Transverse colon (tissue), 4 donors: ENCODE measurements around the gene CACNB2. TPM values are rescaled to one million over a fixed set of nuclear protein-coding genes. Genes with fewer than 3 reads are reported as not detected.

ENCODE experiments used
- DNase-seq: peaks from one replicate; pipeline ENCODE4 v3.0.0-alpha.2; 2019
- H3K27ac ChIP-seq, 4 donors: fragments of 200-600 bp; sonication (generic); 2 replicates each; pipeline ENCODE4 v1.5.1; 2016 to 2018; ENCODE audit warnings: inconsistent platforms in 4 of 4
- H3K27me3 ChIP-seq: fragments of 200-600 bp; sonication (generic); 2 replicates; pipeline ENCODE4 v1.5.1; 2017; ENCODE audit warnings: inconsistent platforms
- H3K36me3 ChIP-seq, 4 donors: fragments of 200-600 bp; sonication (generic); 2 replicates each; pipeline ENCODE4 v1.5.1; 2017 to 2019; ENCODE audit warnings: inconsistent platforms in 4 of 4
- H3K4me1 ChIP-seq, 4 donors: fragments of 200-600 bp; sonication (generic); 2 replicates each; pipeline ENCODE4 v1.5.1; 2017 to 2020; ENCODE audit warnings: inconsistent platforms in 4 of 4
- H3K4me3 ChIP-seq, 4 donors: fragments of 200-600 bp; sonication (generic); 1 replicate in 1 of 4; 2 replicates in 3 of 4; pipeline versions ENCODE4 v1.5.1 to v1.6.1; 2017 to 2019; ENCODE audit warnings: inconsistent platforms in 4 of 4
- H3K9me3 ChIP-seq, 2 donors: fragments of 200-600 bp; sonication (generic); 2 replicates each; pipeline ENCODE4 v1.5.1; 2017 to 2019; ENCODE audit warnings: inconsistent platforms in 2 of 2
- EP300 ChIP-seq: sonication (generic); formaldehyde crosslinking; IDR thresholded peaks from one replicate; pipeline ENCODE4 v1.6.1; 2017; ENCODE audit warnings: antibody characterized with exemption, low read depth
- POLR2A ChIP-seq: fragments of 450-650 bp; IDR thresholded peaks from one replicate; pipeline ENCODE4 v1.6.1; 2016; ENCODE audit warnings: antibody characterized with exemption, mild to moderate bottlenecking, moderate library complexity
- POLR2AphosphoS5 ChIP-seq, 3 donors: sonication (generic); formaldehyde crosslinking; IDR thresholded peaks; one replicate each; pipeline ENCODE4 v1.6.1; 2016; ENCODE audit warnings: antibody characterized with exemption in 3 of 3
- WGBS, 2 donors: methylation state at CpG; one replicate each; pipeline ENCODE4 v1.1.5; 2018; ENCODE audit warnings: low coverage in 1 of 2; 5-methylcytosine and 5-hydroxymethylcytosine counted together
- in situ Hi-C, 4 donors: fragments of 200-750 bp; cut with MboI; loops; one replicate each; pipeline versions ENCODE4 v1.15.0 to v1.15.1; 2017; ENCODE audit warnings: low sequenced_read_pairs in 3 of 4, low pct_ligation_motif_present in 1 of 4, low pct_unique_long_range_greater_than_20kb in 1 of 4
- intact Hi-C: fragments of 100-400 bp; cut with DNase I; formaldehyde crosslinking; loops from one replicate; pipeline ENCODE4 v1.15.1; 2023; ENCODE audit warnings: low total_unique reads
- total RNA-seq, 4 donors: library from RNA; depleted of rRNA; stranded (reverse); fragments of >200 nt; gene quantifications; one replicate each; pipeline ENCODE4 v1.1.0, GENCODE V29; 2016
- TF ChIP-seq, protein P1 (sequence below), 5 experiments: fragments of 200-600 bp in 3 of 5; fragments of 450-650 bp in 2 of 5; sonication (generic) in 3 of 5; IDR thresholded peaks; 1 replicate in 2 of 5; 2 replicates in 3 of 5; pipeline ENCODE4 v1.5.1; 2016 to 2017; ENCODE audit warnings: antibody characterized with exemption in 5 of 5, inconsistent platforms in 3 of 5, mild to moderate bottlenecking in 2 of 5, moderate library complexity in 1 of 5

The CACNB2 gene
- total RNA-seq, 4 donors from 2014 or later, result 16.2 to 338 (median 23.7) TPM

DNA sequence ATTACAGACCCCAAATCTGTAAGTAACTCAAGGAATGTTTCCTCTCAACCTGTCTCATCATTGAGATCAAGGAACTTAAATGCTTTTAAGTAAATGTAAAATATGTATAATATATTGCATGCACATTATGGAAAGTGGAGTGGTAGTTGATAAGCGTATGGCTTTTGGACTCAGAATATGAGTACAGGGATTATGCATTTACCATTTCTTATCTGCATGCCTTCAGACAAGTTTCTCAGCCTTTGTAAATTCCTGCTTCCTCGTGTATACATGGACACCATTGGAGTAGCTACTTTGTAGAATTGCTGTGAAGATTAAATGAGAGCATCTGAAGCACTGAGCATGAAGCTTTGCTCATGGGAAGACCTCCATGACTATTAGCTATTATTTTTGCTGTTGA, 70.5 kb downstream of the CACNB2 start:
- Histone ChIP-seq H3K27ac (no peak overlapping the region), H3K36me3 (no peaks in the 10 kb centered on the region), H3K4me3 (no peak overlapping the region), H3K4me1 (peaks cover 0 to 15% (median 8%) of the 10 kb centered on the region in 4 donors), H3K9me3 (no peaks in the 10 kb centered on the region), H3K27me3 (no peaks in the 10 kb centered on the region)
- DNase-seq, result no peak
- in situ Hi-C loops, result loop anchor here in 2 of 4 donors (10.0 kb wide), 2 partner anchors 296 to 306 kb away; no protein-coding TSS in a partner anchor
- no peak for TF ChIP-seq POLR2A
- TF ChIP-seq, protein P1, sequence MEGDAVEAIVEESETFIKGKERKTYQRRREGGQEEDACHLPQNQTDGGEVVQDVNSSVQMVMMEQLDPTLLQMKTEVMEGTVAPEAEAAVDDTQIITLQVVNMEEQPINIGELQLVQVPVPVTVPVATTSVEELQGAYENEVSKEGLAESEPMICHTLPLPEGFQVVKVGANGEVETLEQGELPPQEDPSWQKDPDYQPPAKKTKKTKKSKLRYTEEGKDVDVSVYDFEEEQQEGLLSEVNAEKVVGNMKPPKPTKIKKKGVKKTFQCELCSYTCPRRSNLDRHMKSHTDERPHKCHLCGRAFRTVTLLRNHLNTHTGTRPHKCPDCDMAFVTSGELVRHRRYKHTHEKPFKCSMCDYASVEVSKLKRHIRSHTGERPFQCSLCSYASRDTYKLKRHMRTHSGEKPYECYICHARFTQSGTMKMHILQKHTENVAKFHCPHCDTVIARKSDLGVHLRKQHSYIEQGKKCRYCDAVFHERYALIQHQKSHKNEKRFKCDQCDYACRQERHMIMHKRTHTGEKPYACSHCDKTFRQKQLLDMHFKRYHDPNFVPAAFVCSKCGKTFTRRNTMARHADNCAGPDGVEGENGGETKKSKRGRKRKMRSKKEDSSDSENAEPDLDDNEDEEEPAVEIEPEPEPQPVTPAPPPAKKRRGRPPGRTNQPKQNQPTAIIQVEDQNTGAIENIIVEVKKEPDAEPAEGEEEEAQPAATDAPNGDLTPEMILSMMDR (IDR thresholded peaks at IDR 0.05), result no peak
- TF ChIP-seq POLR2AphosphoS5 (IDR thresholded peaks at IDR 0.05), result no peak
- TF ChIP-seq EP300, result no peak
- intact Hi-C loops, result loop anchor here (1.0 to 10.0 kb wide), 3 partner anchors 43 to 366 kb away; no protein-coding TSS in a partner anchor
- 13 to 29% methylated on average over 2 of the region's 2 CpGs for WGBS, 2 donors

DNA sequence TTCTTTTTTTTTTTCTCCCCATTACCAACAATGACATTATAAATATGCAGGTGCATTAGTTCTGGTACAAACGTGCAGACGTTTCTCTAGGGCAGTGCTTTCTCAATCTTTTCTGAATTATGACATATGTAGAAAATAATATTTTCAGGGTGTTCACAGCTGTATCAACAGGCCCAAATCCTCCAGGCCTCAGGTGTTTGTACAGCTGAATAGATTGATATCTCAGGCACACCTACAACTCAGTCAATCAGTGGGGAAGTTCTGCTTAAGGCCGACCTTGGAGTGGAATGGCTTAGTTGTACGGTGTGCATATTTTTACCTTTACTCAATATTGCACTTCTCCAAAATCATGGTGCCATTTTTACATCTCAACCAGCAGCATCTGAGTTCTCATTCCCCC, 71.6 kb downstream of the CACNB2 start:
- peaks cover 0 to 20% (median 8%) of the 10 kb centered on the region in 4 donors for H3K4me1 ChIP-seq
- no peak overlapping the region for H3K4me3 ChIP-seq
- H3K27ac ChIP-seq, result no peak overlapping the region
- H3K9me3 ChIP-seq, result no peaks in the 10 kb centered on the region
- in situ Hi-C loops (loop anchor here in 2 of 4 donors (10.0 kb wide), 2 partner anchors 297 to 307 kb away; no protein-coding TSS in a partner anchor), intact Hi-C loops (loop anchor here (1.0 to 10.0 kb wide), 3 partner anchors 45 to 367 kb away; no protein-coding TSS in a partner anchor)
- H3K36me3 ChIP-seq, result no peaks in the 10 kb centered on the region
- no peak for DNase-seq
- TF ChIP-seq POLR2A (no peak), EP300 (no peak), POLR2AphosphoS5 (IDR thresholded peaks at IDR 0.05) (no peak)
- TF ChIP-seq, protein P1 (IDR thresholded peaks at IDR 0.05), result no peak
- no peaks in the 10 kb centered on the region for H3K27me3 ChIP-seq
- 58 to 67% methylated on average over 4 of the region's 4 CpGs for whole genome bisulfite sequencing, 2 donors

DNA sequence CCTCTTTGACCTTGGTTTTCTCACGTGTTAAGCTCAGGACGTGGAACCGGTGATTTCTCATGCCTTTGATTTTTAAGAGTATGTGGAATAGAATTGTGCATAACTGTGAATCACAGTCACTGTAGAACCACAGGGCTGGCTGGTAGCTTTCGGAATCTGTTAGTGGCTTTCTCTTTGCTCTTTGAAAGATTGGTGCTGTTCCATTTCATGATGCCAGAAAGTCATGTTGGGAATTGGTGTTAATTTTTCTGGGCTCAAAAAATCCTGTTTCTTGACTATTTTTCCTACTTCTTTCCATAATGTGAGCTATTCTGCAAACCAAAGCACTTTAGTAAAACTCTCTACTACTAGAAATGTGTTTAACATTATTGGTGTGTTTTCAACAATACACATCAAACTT, 73.0 kb downstream of the CACNB2 start:
- peaks cover 0 to 20% (median 8%) of the 10 kb centered on the region in 4 donors for H3K4me1 ChIP-seq
- no peak for DNase-seq
- in situ Hi-C loops (loop anchor here in 2 of 4 donors (10.0 kb wide), 2 partner anchors 298 to 308 kb away; no protein-coding TSS in a partner anchor), intact Hi-C loops (loop anchor here (10.0 kb wide), 2 partner anchors 308 to 368 kb away; no protein-coding TSS in a partner anchor)
- H3K36me3 ChIP-seq, result no peaks in the 10 kb centered on the region
- no peaks in the 10 kb centered on the region for H3K27me3 ChIP-seq
- WGBS, 2 donors, result 76 to 77% methylated on average over 4 of the region's 4 CpGs
- TF ChIP-seq, protein P1 (IDR thresholded peaks at IDR 0.05), result no peak
- TF ChIP-seq EP300, result no peak
- no peak for TF ChIP-seq POLR2A
- no peak for TF ChIP-seq POLR2AphosphoS5 (IDR thresholded peaks at IDR 0.05)
- H3K4me3 ChIP-seq, result no peak overlapping the region
- H3K9me3 ChIP-seq, result no peaks in the 10 kb centered on the region
- H3K27ac ChIP-seq, result no peak overlapping the region

DNA sequence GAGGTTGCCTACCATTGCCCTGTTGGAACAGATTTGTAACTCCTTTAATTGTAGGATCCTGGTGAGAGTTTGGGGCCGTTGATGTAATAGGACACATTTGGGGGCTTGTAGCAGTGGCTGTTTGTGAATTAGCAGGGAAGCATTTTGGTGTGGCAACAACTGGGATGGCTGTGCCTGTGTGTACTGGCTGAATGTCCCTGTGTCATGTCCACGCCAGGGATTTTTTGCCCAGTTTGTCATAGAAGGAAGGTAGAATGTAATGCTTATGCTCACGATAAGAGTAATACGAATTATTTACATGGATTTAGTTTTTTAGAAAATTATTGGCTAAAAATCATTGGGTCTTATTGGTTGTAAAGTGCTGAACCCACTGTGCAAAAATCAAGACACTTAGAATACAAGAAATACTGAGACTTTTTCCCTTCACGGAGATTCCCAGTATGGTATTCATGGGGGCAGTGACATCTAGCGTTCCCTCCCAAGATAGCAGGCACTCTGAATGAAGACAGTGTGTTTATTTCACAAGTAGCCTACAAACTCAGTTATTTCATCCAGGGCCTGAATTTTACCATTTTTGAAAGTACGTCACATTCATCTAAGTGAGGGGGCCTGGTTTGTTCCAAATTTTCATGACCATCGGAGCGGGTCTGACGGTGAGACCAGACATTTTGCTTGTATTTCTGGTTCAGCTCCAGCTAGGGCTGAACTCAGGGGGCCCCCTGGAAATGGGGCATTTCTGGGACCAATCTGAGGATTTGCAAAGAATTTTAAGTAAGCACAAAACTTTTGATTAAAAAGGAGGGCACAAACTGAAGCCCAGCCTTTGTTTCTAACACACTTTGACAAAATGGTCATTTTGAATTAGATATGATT, 74.7 kb downstream of the CACNB2 start:
- Histone ChIP-seq H3K27ac (peak overlapping the region in 1 of 4 donors; percentile 19), H3K4me1 (peaks cover 0 to 11% (median 8%) of the 10 kb centered on the region in 4 donors), H3K4me3 (no peak overlapping the region), H3K27me3 (no peaks in the 10 kb centered on the region), H3K9me3 (no peaks in the 10 kb centered on the region), H3K36me3 (no peaks in the 10 kb centered on the region)
- intact Hi-C loops, result loop anchor here (5.0 to 10.0 kb wide), 3 partner anchors 310 to 1603 kb away; no protein-coding TSS in a partner anchor
- 34 to 46% methylated on average over 5 to 10 of the region's 10 CpGs for WGBS, 2 donors
- DNase-seq, result peak; percentile 60
- in situ Hi-C loops, result loop anchor here in 2 of 4 donors (10.0 kb wide), 2 partner anchors 300 to 310 kb away; no protein-coding TSS in a partner anchor
- no peak for TF ChIP-seq EP300
- TF ChIP-seq, protein P1 (IDR thresholded peaks at IDR 0.05), result peak; percentile 74 to 85 (median 77)
